HG03520 (cell line): Measurements from ENCODE around the gene SLC19A3.
"Not testable (repeated sequence)": the region's sequence is repeated elsewhere in the genome, so short reads cannot be mapped to it uniquely, and the experiment has no call there.

Experiments used
- ATAC-seq: cut with Tn5 transposase; IDR thresholded peaks from one replicate; pipeline ENCODE4 v1.9.1; 2021; ENCODE audit warnings: mild to moderate bottlenecking, moderate library complexity; ENCODE audit not compliant: unreplicated experiment

Gene SLC19A3

DNA sequence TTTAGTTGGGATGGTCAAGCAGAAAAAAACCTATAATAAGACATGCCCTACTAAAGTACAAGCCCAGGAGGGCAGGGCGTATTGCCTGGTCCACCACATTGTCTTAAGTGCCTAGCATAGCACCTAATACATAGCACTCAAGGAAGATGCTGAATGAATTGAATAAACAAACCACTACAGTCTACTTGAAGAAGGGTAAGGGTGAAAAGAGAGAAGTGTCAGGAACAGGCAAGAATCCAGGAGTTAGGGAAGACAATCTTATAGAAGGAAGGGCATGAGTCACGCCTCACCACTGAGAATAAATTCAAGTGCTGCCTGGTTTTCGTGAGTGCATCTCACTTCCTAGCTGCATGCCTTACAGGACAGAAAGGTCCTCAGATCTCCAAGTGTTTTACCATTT is 13.9 kb downstream of the SLC19A3 start:
- ATAC-seq, result no peak

DNA sequence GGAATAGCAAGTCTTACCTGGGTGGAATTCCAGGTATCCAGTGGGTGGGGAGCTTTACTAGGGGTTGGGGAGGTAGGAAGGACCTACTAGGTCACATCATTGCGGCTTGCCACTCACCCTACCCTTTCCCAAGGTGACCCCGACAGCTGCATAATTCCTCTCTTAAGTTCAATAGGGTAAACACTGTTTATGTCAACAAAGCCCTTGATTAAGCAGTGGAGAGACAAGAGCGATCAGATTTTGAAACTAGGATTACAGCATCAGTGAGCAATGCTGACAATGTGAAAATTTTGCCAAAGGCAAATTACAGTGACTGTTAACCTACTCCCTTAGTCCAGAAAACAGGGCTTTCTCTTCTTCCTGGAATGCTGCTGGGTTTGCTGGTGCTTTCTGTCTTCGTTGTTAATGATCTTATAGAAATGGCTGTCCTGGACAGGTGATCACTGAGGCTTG is 14.5 kb downstream of the SLC19A3 start:
- ATAC-seq, result no peak

DNA sequence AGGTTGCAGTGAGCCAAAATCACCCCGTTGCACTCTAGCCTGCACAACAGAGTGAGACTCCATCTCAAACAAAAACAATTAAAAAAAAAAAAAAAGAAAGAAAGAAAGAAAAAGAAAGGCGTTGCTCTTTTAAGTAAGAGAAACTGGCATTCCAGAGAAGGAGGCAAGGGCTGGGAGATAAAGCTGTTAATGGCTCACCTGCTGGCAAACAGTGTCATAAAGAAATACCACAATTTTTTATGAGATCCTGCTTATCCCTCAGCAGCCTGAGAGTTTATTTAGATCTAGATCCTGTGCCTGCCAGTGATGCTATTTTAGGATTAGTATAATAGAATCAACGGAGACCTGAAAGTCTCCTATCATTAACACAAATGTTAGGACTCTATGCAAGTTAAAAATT is 16.3 kb downstream of the SLC19A3 start:
- no peak for ATAC-seq

DNA sequence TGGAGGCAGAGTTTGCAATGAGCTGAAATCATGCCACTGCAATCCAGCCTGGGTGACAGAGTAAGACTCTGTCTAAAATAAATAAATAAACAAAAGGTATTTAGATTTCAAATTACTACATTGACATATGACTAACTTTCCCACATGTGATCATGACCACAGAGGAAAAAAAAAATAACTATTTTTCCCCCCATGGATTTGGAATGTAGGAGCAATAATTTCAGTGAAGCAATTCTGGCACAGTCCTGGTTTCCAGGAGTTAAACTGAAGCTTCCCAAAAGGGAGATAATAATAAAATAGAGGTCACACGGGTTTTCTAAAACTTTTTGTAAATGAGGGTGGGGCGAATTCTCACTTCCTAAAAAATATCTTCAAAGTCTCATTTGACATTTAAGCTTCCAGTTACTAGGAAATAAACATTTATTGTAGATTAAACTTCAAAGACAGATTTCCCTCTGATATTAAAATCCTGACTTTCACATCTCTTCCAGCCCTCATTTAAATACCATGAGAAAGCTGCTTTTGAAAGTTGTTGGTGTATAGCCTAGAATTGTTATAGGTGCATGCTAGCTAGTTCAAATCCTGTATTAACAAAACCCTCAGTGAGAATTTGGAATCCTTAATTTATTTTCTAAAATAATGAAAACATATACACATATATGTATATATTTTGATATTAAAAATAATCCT is 20.7 kb downstream of the SLC19A3 start:
- no peak for ATAC-seq

DNA sequence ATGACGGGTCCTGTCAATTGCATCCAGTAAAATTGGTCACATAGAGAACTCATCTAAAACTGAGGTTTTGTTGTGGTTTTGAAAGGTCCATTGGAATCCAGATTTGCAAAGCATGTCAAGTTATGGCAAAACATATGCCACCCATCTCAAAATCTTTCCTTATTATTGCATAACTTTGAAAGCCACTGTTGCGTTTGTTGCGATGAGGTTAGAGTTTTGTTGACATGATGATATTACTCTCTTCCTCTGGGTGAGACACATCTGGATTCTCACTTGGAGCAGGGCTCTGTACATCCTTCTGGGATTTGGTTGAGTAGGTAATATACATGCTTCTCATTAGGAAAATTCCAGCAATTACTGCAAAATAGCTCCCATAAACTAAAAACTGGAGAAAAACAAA is 30.6 kb downstream of the SLC19A3 start:
- no peak for ATAC-seq

DNA sequence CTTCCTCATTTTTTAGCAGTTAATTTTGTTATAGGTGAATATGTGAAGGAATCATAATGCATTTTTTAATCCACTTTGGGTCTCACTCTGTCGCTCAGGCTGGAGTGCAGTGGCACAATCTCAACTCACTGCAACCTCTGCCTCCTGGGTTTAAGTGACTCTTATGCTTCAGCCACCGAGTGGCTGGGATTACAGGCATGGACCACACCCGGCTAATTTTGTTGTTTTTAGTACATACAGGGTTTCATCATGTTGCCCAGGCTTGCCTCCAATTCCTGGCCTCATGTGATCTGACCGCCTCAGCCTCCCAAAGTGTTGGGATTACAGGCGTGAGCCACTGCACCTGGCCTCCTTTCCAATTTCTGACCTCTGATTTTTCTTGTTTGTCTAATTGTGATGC is 33.6 kb downstream of the SLC19A3 start:
- ATAC-seq, result no peak

DNA sequence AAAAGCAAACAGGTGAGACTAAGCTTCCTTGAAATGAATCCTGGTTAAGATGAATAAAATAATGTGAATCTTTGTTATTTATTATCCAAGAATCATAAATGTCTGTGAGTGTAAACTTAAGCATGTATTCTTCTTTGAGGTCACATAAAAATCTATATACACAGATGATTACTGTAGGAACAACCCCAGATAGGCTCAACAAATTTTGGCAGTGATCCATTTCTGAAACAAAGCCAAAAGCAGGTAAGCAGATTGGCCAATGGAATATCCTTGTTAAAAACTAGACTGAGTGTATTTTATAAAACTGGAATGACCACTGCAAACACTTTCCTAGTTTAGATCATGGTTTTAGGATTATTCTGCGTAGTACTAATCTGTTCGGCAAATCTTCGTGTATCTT is 39.9 kb downstream of the SLC19A3 start:
- no peak for ATAC-seq

DNA sequence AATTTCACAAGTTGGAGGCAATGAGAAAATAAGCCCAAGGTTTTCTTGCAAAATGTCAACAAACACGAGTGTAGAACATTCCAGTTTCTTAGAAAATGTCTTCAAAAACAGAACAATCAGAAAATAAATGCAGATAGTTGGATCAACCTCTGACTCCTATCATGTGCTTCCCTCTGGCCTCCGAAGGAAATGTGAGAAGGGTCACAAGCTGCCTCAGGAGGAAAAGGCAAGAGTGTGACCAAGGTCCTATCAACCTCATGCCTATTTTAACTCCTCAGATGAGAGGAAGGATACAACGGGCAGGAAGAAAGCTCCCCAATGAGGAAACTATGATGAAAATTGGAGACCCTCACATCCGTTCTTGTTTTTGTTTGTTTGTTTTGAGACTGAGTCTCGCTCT is 43.3 kb downstream of the SLC19A3 start:
- no peak for ATAC-seq

DNA sequence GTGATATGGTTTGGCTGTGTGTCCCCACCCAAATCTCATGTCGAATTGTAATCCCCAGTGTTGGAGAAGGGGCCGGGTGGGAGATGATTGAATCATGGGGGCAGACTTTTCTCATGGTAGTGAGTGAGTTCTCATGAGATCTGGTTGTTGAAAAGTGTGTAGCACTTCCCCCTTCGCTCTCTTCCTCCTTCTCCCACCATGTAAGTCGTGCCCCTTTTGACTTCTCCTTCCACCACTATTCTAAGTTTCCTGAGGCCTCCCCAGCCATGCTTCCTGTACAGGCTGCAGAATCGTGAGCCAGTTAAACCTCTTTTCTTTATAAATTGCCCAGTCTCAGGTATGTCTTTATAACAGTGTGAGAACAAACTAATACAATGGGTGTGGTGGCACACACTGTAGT is 44.2 kb downstream of the SLC19A3 start:
- not testable (repeated sequence) for ATAC-seq

DNA sequence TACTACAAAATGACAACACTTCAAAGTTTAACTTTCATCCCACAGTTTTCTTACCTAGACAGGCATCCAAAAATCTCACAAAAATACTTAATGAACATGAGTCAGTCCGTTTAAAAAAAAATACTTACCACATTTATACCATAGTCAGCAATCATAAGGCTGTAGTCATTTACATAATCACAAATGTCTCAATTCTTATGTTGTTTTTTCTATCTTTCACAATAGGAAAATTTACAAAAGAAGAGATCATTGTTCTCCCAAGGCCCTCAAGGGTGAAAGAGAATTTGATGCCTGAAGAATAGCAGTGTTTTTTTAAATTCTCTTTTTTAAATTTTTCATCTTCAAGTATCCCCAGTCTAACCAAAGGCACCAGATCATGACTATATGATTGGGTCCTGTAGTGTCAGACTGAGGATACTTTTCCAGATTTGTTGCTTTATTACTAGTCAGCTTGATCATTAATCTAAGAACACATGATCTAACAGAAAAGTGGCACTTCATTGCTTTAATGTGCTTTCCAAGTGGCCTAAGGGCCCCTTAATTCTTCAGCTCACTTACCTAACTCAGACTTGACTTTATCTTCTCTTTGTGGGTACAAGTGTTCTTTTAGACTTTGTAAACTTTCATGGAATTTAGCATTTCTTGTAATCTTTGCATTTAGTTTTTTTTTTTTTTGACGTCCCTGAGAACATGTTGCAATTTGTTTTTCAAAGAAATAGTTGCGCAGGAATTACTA is 46.5 kb downstream of the SLC19A3 start:
- no peak for ATAC-seq

DNA sequence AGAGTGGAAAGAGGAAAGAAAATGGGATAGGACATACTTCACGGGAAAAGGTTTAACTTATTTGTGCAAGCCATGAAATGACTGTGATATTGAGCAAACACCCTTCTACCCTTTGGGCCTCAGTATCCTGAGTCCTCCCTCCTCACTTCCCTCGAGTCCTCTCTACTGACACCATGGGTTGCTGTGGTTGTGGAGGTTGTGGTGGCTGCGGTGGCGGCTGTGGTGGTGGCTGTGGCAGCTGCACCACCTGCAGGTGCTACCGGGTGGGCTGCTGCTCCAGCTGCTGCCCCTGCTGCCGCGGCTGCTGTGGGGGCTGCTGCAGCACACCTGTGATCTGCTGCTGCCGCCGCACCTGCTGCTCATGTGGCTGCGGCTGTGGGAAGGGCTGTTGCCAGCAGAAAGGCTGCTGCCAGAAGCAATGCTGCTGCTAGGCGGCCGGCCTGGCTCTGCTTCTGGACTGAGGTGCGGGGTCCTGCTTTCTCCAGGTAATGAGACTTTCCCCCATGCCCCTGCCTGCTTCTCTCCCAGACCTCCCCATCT is 51.1 kb downstream of the SLC19A3 start, which contains the start of gene SCYGR5:
Gene SCYGR5 (plus strand): TSS at position 174 of the 540 bp plus-strand sequence. CDS start 0 bp downstream, at position 174.
- not testable (repeated sequence) for ATAC-seq

DNA sequence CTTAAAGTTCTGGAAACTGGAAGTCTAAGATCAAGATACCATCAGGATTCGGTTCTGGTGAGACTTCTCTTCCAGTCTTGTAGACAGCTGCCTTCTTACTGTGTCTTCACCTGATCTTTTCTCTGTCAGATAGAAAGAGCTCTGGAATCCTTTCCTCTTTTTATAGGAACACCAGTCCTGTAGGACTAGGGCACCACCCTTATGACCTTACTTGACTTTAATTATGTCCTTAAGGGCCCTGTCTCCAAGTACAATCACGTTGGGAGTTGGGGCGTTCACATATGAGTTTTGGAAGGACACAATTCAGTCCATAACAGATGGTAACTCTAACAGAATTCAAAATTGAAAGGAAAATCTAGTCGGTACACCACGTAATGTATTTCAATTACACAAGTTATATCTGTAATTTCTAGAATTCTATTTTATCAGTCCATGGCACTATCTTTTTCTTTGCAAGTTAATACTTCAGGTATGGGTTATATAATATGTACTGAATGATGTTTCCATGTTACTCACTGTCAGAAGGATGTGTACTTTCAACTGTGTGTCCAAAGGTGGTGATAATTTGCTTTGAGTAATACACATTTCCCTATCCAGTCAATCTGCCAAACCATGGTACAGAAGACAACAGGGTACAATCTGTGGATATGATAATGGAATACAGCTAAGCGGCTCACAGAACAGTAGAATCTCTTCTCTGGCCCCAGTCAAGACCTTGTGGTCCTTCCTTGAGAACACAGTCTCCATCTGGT is 52.5 kb downstream of the SLC19A3 start:
- no peak for ATAC-seq

DNA sequence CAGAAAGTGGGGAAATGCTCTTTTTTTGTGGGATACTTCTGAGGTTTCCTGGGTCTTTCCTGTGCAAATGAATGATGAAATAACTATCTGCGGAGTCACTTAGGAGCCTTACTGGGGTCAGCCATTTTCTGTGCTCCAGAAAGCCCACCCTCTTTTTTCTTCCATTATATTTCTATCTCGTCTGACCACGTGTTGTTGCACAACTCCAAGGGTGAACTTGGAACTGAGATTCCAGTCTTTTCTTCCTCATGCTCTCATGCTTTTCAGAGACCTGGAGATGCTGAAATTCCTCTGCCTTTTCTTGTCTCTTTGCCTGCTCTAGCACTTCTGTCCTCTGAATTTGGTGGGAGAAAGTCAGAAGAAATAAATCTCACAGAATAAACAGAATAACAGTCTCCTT is 56.0 kb downstream of the SLC19A3 start:
- ATAC-seq, result no peak

DNA sequence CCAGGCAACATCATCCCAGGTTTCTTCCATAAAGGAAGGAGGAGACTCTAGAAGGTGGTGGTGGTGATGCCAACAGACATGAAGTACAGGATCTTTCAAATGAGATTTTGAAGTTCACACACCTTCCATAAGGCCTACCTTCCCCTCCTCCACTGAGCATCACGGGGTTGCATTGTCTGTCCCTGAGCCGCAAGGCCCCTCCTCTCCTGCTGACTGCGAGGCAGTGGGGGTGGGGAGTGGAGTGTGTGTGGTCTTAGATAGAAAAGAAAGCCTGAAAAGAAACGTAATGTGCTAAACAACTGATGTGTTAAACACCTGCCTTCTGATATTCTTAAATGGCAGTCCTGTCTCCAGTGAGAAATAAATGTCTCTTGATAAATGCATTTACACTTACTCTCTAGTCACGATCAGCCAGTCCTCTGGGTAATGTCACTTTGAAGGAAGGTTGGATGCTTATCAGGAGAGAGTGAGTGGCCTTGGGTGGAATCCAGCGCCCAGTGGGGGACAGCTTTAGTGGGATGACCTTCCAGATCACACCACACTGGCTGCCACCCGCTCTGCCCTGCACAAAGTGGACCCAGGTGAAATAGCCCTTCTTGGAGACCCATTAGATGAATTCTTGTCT is 56.7 kb downstream of the SLC19A3 start:
- no peak for ATAC-seq

DNA sequence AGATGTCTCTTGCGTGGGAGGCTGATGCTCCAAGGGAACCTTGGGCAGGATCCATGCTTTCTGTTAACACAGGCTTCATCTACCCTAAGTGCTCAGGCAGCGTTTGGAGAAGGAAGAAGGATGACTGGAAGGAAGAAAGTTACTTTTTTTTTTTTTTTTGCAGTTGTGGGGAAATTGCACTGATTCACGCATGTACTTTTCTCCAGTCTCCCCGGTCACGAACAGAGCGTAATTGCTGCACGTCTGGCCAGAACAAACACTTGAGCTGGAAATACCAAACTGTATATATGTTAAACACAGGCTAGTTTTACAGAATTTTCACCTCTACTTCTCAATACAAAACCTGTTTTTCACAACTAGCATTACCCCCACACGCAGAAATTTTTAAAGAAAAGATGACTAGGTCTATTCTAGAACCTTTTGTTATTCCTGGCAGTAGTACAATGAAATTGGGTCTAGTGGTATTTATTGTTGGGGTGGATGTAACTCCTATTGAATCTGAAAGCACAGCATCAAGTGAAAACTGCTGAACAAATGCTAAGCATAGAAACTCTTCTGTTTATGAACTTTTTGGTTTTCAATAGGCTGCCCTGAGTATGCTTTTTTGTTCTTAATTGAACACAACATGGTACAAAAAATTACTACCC is 60.5 kb downstream of the SLC19A3 start:
- ATAC-seq, result no peak

DNA sequence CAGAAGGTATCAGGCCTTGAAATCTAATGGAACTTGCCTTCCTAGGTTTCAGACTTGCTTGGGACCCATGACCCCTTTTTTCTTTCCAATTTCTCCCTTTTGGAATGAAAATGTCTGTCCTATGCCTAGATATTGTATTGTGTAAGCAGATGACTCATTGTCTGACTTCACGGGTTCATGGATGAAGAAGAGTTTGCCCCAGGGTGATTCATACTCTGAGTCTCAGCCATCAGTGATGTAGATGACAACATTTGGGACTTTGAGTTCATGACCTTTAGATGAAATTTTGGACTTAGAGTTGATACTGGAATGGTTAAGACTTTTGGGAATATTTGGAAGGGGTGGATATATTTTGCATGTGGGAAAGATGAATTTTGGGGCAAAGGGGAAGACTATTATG is 62.4 kb downstream of the SLC19A3 start:
- no peak for ATAC-seq

DNA sequence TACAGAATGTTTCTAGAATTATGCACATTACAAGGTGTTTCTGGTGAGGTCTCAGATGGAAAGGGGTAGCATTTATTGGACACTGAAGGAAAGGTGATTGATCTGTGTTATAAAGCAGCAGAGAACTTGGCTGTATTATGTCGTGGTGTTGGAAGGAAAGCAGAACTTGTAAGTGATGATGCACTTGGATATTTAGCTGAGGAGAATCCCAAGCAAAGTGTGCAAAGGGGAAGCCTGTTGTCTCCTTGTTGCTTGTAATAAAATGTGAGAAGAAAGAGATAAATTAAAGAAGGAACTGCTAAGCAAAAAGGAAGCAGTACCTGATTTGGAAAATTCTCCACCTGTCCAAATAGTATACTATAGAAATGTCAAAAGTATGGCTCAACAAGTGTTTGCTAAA is 63.4 kb downstream of the SLC19A3 start:
- no peak for ATAC-seq

DNA sequence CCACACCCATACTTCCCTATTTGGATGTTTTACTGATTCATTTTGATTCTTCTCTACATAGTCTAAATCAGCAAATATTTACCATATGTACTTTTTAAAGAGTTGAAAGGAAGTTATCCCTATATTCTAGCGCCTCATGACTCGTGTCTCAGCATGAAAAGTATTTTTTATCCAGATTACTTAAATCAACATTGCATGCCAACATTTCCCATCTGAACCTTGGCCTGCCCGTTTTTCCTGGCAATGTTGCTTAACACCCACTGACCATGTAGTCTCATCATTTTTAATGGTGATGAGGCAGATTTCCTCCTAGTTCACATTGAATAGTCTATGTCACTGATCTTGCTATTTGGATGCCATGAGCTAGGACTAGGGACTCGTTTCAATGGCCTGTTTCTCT is 64.4 kb downstream of the SLC19A3 start:
- no peak for ATAC-seq

DNA sequence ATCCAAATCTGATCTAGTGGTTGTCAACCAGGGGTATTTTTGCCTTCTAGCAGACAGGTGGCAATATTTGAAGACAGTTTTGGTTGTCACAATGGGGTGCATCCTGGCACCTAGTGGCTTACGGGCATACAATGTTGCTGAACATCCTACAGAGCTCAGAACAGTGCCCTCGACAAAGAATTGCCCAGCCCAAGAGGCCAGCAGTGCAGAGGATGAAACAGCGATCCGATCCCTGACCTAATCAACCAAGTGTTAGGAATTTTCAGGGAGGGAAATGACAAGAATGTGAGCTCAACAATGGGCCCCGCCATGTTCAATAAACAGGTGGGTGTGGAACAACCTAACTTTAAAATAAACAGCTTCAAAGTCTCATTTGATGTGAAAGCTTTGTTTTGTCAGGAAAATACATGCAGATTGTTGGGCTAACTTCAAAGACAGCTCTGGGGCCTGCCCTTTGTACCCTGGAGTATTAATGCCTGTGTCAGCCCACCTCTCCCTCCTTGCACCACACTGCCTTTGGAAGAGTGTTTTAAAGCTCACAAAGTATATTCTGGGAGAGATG is 73.8 kb downstream of the SLC19A3 start:
- ATAC-seq, result no peak

DNA sequence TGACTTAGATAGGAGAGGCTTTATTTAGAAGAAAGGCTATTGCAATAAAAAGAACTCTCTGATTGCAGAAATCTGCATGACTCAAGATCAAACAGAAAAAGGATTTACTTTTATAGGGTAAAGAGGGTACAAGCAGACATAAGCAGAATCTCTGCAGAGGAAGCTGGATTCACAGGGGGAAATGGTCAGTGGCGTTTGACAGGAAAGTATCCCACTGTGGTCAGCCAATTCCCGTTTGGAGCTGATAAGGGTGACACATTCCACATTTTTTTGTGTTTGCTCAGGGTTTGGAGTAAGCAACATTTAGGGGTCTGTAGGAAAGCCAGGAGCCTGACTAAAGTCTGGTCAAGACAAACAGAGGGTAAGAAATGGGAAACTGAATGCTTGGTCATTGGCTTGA is 75.2 kb downstream of the SLC19A3 start:
- no peak for ATAC-seq
